IMR-90 (cell line): ENCODE data around the gene GRPEL2. TPM values are rescaled to one million over a fixed set of nuclear protein-coding genes. Genes with fewer than 3 reads are reported as not detected.

Experiments
- ATAC-seq: fragments of 200-7000 bp; cut with Tn5 transposase; 2 replicates; pipeline ENCODE4 v1.9.1; 2020; ENCODE audit warnings: low read depth, mild to moderate bottlenecking, moderate library complexity
- BruUV-seq: library from RNA; stranded (reverse); fragments of 400-500 nt; replicated peaks from 2 replicates; lab custom pipeline; 2021; lab: Mats Ljungman, UMichigan
- CTCF ChIA-PET: fragments of 300-600 bp; formaldehyde crosslinking; extraction: SDS; loops from one replicate; lab custom pipeline; 2021; ENCODE audit warnings: antibody characterized with exemption; lab: Yijun Ruan, JAX
- POLR2A ChIA-PET: fragments of 300-600 bp; sonication (Branson Sonifier 250); formaldehyde crosslinking; loops from one replicate; lab custom pipeline; 2022; ENCODE audit warnings: antibody characterized with exemption; ENCODE audit not compliant: unreplicated experiment; lab: Charles Lee
- DNase-seq: peaks from one replicate; pipeline ENCODE4 v3.0.0; 2013
- H2AFZ ChIP-seq: replicated peaks from 2 replicates; pipeline ENCODE3; 2013; ENCODE audit warnings: low read length, mild to moderate bottlenecking; ENCODE audit not compliant: poor library complexity
- H2AK5ac ChIP-seq: 2 replicates; pipeline ENCODE4 v1.6.1; 2013; ENCODE audit warnings: low read depth, low read length, inconsistent platforms
- H2AK9ac ChIP-seq: replicated peaks from 2 replicates; pipeline ENCODE3; 2013; ENCODE audit warnings: mild to moderate bottlenecking, low read depth, low read length, moderate library complexity; ENCODE audit not compliant: poor library complexity
- H2BK120ac ChIP-seq: 2 replicates; pipeline ENCODE4 v1.6.1; 2013; ENCODE audit warnings: low read depth, low read length, inconsistent platforms
- H2BK15ac ChIP-seq: 3 replicates; pipeline ENCODE4 v1.6.1; 2013; ENCODE audit warnings: low read depth, low read length, inconsistent platforms
- H2BK20ac ChIP-seq: 2 replicates; pipeline ENCODE4 v1.6.1; 2013; ENCODE audit warnings: low read depth, mild to moderate bottlenecking, inconsistent platforms, low read length, moderate library complexity
- H2BK5ac ChIP-seq: 2 replicates; pipeline ENCODE4 v1.6.1; 2013; ENCODE audit warnings: mild to moderate bottlenecking, low read depth, low read length, inconsistent platforms; ENCODE audit not compliant: poor library complexity, severe bottlenecking
- H3K14ac ChIP-seq: replicated peaks from 2 replicates; pipeline ENCODE4 v1.6.1; 2013; ENCODE audit warnings: low read depth, low read length, inconsistent platforms
- H3K18ac ChIP-seq: 2 replicates; pipeline ENCODE4 v1.6.1; 2013; ENCODE audit warnings: low read depth, low read length, control low read depth
- H3K23ac ChIP-seq: 2 replicates; pipeline ENCODE4 v1.6.1; 2013; ENCODE audit warnings: low read depth, low read length, inconsistent platforms
- H3K27ac ChIP-seq: 2 replicates; pipeline ENCODE4 v1.5.1; 2013; ENCODE audit warnings: mild to moderate bottlenecking, control low read depth, low read length; ENCODE audit not compliant: insufficient read depth
- H3K27me3 ChIP-seq: 2 replicates; pipeline ENCODE4 v1.6.1; 2013; ENCODE audit warnings: low read length; ENCODE audit not compliant: control insufficient read depth, insufficient read depth
- H3K36me3 ChIP-seq: 2 replicates; pipeline ENCODE4 v1.6.1; 2013; ENCODE audit warnings: low read length, mixed read lengths; ENCODE audit not compliant: control insufficient read depth, insufficient read depth
- H3K4ac ChIP-seq: 2 replicates; pipeline ENCODE4 v1.6.1; 2013; ENCODE audit warnings: low read depth, low read length, inconsistent platforms
- H3K4me1 ChIP-seq: 2 replicates; pipeline ENCODE4 v1.6.1; 2013; ENCODE audit warnings: low read length, mixed read lengths; ENCODE audit not compliant: control insufficient read depth, insufficient read depth
- H3K4me2 ChIP-seq: 2 replicates; pipeline ENCODE4 v1.6.1; 2013; ENCODE audit warnings: low read depth, mild to moderate bottlenecking, control low read depth, low read length, moderate library complexity
- H3K4me3 ChIP-seq: 2 replicates; pipeline ENCODE4 v1.5.1; 2013; ENCODE audit warnings: low read depth, mild to moderate bottlenecking, control low read depth, low read length, moderate library complexity; ENCODE audit not compliant: insufficient read depth
- H3K56ac ChIP-seq: 2 replicates; pipeline ENCODE4 v1.6.1; 2013; ENCODE audit warnings: low read length, inconsistent platforms; ENCODE audit not compliant: insufficient read depth; ENCODE audit errors: extremely low read depth
- H3K79me1 ChIP-seq, 2 experiments: 2 replicates each; pipeline ENCODE4 v1.6.1; 2013; ENCODE audit warnings: low read length in 2 of 2, inconsistent platforms in 1 of 2, low read depth in 1 of 2
- H3K9ac ChIP-seq: 2 replicates; pipeline ENCODE4 v1.6.1; 2013; ENCODE audit warnings: low read depth, low read length, control low read depth
- H3K9me1 ChIP-seq: 2 replicates; pipeline ENCODE4 v1.6.1; 2013; ENCODE audit warnings: low read length, inconsistent platforms; ENCODE audit not compliant: insufficient read depth
- H3K9me3 ChIP-seq: 2 replicates; pipeline ENCODE4 v1.6.1; 2013; ENCODE audit warnings: low read length; ENCODE audit not compliant: control insufficient read depth, insufficient read depth
- H4K20me1 ChIP-seq: 2 replicates; pipeline ENCODE4 v1.6.1; 2013; ENCODE audit warnings: low read length, inconsistent platforms; ENCODE audit not compliant: insufficient read depth
- H4K5ac ChIP-seq: 2 replicates; pipeline ENCODE4 v1.6.1; 2013; ENCODE audit warnings: mild to moderate bottlenecking, low read depth, low read length, control low read depth
- H4K8ac ChIP-seq, 2 experiments: 2 replicates each; pipeline ENCODE4 v1.6.1; 2013; ENCODE audit warnings: low read depth in 2 of 2, low read length in 2 of 2, control low read depth in 1 of 2, inconsistent platforms in 1 of 2
- H4K91ac ChIP-seq: 2 replicates; pipeline ENCODE4 v1.6.1; 2013; ENCODE audit warnings: low read depth, low read length, inconsistent platforms; ENCODE audit not compliant: insufficient read depth
- CHD1 ChIP-seq: IDR thresholded peaks from 2 replicates; pipeline ENCODE4 v1.6.1; 2012; ENCODE audit warnings: low read depth, low read length, improper control_type of control experiment
- MAZ ChIP-seq: IDR thresholded peaks from 2 replicates; pipeline ENCODE4 v1.6.1; 2012; ENCODE audit warnings: low read depth, mild to moderate bottlenecking, low read length, improper control_type of control experiment, moderate library complexity, borderline replicate concordance
- MXI1 ChIP-seq: IDR thresholded peaks from 2 replicates; pipeline ENCODE4 v1.6.1; 2012; ENCODE audit warnings: low read depth, mild to moderate bottlenecking, low read length, moderate library complexity, borderline replicate concordance
- NFE2L2 ChIP-seq: fragments of 150-350 bp; IDR thresholded peaks from 2 replicates; pipeline ENCODE4 v1.6.1; 2016; ENCODE audit warnings: low read depth, mild to moderate bottlenecking, low read length
- POLR2A ChIP-seq: IDR thresholded peaks from 2 replicates; pipeline ENCODE4 v1.6.1; 2012; ENCODE audit warnings: mild to moderate bottlenecking, low read depth, low read length
- RCOR1 ChIP-seq: IDR thresholded peaks from 2 replicates; pipeline ENCODE4 v1.6.1; 2012; ENCODE audit warnings: mild to moderate bottlenecking, low read length, improper control_type of control experiment; ENCODE audit not compliant: insufficient replicate concordance
- RFX5 ChIP-seq: IDR thresholded peaks from 2 replicates; pipeline ENCODE4 v1.8.0; 2012; ENCODE audit warnings: low read depth, mild to moderate bottlenecking, low read length, moderate library complexity
- SMC3 ChIP-seq: fragments of 150-350 bp; IDR thresholded peaks from 2 replicates; pipeline ENCODE4 v1.6.1; 2016; ENCODE audit warnings: low read depth, mild to moderate bottlenecking, antibody characterized with exemption, low read length, moderate library complexity
- WGBS, 2 experiments: methylation state at CpG; one replicate each; pipeline versions ENCODE4 v1.1.5 to v1.1.7; 2013; ENCODE audit warnings: missing lambda C conversion rate in 2 of 2; ENCODE audit not compliant: insufficient read length in 1 of 2; ENCODE audit errors: extremely low coverage in 2 of 2; 5-methylcytosine and 5-hydroxymethylcytosine counted together
- dilution Hi-C: fragments of 300-500 bp; cut with HindIII; formaldehyde crosslinking; loops from one replicate; pipeline ENCODE4 v1.14.3; 2018; ENCODE audit warnings: low sequenced_read_pairs; ENCODE audit not compliant: unreplicated experiment
- in situ Hi-C: fragments of 300-500 bp; cut with MboI; formaldehyde crosslinking; loops from 3 replicates; pipeline ENCODE4 v1.14.3; 2019; ENCODE audit warnings: low sequenced_read_pairs, inconsistent platforms, mixed read lengths
- intact Hi-C: fragments of 100-400 bp; cut with micrococcal nuclease; formaldehyde crosslinking; loops from 2 replicates; pipeline ENCODE4 v1.10.0; 2022
- polyA plus RNA-seq, 3 experiments: library from polyadenylated mRNA; depleted of rRNA; stranded (reverse); fragments of >200 nt; gene quantifications; 2 replicates each; pipeline ENCODE4 v1.2.3, GENCODE V29; 2012; ENCODE audit warnings: low replicate concordance in 1 of 3
- total RNA-seq: library from RNA; depleted of rRNA; stranded (reverse); fragments of >200 nt; gene quantifications from 2 replicates; pipeline ENCODE4 v1.2.3, GENCODE V29; 2012
- TF ChIP-seq, protein P1 (sequence below): fragments of 150-350 bp; IDR thresholded peaks from 2 replicates; pipeline ENCODE4 v1.6.1; 2017; ENCODE audit warnings: mild to moderate bottlenecking, antibody characterized with exemption, low read length, low read depth
- TF ChIP-seq, protein P2 (sequence below): fragments of 150-350 bp; IDR thresholded peaks from 2 replicates; pipeline ENCODE4 v1.6.1; 2016; ENCODE audit warnings: low read depth, mild to moderate bottlenecking, low read length, moderate library complexity, borderline replicate concordance
- TF ChIP-seq, protein P3 (sequence below): conservative IDR thresholded peaks from 2 replicates; pipeline ENCODE4 v1.5.1; 2012; ENCODE audit warnings: mild to moderate bottlenecking, low read depth, low read length, improper control_type of control experiment

Gene GRPEL2
- total and polyA plus RNA-seq, 2 of the 4 experiments (the other 2 are of a cell fraction), result 6.2 to 18.1 TPM

DNA sequence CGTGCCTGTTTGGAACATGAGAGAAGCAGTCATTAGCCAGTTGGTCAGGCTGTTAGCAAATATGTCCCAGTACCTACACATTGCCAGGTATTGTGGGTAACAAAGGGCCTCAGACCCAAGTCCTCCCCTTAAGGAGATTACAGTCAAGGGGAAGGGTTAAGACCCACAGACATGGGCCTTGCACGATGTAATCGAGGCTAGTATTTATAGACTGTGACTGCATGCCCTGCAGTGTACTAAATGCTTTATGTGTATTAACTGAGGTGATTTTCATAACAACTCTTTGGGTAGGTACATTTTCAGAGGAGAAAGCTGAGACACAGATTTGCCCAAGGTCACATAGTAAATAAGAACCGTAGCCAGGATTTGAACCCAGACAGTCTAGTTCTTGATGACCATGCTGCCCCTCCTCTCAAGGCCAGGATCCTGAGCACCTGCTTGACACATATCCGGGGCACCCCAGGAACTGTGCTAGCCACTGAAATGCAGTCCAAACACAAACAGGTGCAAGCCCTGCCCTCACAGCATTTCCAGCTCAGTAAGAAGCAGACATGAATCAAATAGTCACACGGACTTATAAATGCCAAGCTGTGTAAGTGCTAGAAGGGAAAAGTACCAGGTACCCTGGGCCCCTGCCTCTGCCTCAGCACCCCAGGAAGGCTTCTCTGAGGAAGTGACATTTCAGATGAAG is 32.0 kb upstream of the GRPEL2 start:
- CTCF ChIA-PET, result interaction anchor here (2.7 kb wide), 1 partner anchor 54 kb away, joined by 8 read pairs; no protein-coding TSS in a partner anchor
- intact Hi-C loops, result no loop called here

More for the DNA sequence above, 32.0 kb upstream of the GRPEL2 start:
- peaks cover 2% of the 10 kb centered on the region; the same call in 1 of the 2 replicates for H3K4me1 ChIP-seq
- H3K14ac ChIP-seq, result no peak overlapping the region
- H3K23ac ChIP-seq, result no peak overlapping the region
- no peak overlapping the region for H2BK15ac ChIP-seq
- no peak overlapping the region for H2AFZ ChIP-seq
- no peaks in the 10 kb centered on the region for H3K9me3 ChIP-seq
- H3K9ac ChIP-seq, result no peak overlapping the region
- no peak for DNase-seq
- no peak overlapping the region for H4K5ac ChIP-seq
- no peak overlapping the region for H3K4ac ChIP-seq
- in situ Hi-C loops, result no loop called here
- 0 out of 2 replicates have a peak, but pooled peaks cover 14% of the 10 kb centered on the region for H3K9me1 ChIP-seq
- H4K91ac ChIP-seq, result no peak overlapping the region
- no peaks in the 10 kb centered on the region for H3K79me1 ChIP-seq
- no peaks in the 10 kb centered on the region for H4K20me1 ChIP-seq
- no peak overlapping the region for H4K8ac ChIP-seq
- H2BK120ac ChIP-seq, result no peak overlapping the region
- H3K4me3 ChIP-seq, result no peak overlapping the region
- no peak overlapping the region for H3K27ac ChIP-seq
- no peak overlapping the region for H2AK5ac ChIP-seq
- ATAC-seq, result no peak
- BruUV-seq, result no TSS peak
- dilution Hi-C loops, result no loop called here
- TF ChIP-seq CHD1 (no peak), NFE2L2 (no peak), MAZ (no peak), MXI1 (no peak), RFX5 (no peak), SMC3 (no peak), POLR2A (no peak), RCOR1 (no peak)
- TF ChIP-seq, protein P1, sequence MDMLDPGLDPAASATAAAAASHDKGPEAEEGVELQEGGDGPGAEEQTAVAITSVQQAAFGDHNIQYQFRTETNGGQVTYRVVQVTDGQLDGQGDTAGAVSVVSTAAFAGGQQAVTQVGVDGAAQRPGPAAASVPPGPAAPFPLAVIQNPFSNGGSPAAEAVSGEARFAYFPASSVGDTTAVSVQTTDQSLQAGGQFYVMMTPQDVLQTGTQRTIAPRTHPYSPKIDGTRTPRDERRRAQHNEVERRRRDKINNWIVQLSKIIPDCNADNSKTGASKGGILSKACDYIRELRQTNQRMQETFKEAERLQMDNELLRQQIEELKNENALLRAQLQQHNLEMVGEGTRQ, result no peak
- TF ChIP-seq, protein P2, sequence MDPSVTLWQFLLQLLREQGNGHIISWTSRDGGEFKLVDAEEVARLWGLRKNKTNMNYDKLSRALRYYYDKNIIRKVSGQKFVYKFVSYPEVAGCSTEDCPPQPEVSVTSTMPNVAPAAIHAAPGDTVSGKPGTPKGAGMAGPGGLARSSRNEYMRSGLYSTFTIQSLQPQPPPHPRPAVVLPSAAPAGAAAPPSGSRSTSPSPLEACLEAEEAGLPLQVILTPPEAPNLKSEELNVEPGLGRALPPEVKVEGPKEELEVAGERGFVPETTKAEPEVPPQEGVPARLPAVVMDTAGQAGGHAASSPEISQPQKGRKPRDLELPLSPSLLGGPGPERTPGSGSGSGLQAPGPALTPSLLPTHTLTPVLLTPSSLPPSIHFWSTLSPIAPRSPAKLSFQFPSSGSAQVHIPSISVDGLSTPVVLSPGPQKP, result no peak
- TF ChIP-seq, protein P3, sequence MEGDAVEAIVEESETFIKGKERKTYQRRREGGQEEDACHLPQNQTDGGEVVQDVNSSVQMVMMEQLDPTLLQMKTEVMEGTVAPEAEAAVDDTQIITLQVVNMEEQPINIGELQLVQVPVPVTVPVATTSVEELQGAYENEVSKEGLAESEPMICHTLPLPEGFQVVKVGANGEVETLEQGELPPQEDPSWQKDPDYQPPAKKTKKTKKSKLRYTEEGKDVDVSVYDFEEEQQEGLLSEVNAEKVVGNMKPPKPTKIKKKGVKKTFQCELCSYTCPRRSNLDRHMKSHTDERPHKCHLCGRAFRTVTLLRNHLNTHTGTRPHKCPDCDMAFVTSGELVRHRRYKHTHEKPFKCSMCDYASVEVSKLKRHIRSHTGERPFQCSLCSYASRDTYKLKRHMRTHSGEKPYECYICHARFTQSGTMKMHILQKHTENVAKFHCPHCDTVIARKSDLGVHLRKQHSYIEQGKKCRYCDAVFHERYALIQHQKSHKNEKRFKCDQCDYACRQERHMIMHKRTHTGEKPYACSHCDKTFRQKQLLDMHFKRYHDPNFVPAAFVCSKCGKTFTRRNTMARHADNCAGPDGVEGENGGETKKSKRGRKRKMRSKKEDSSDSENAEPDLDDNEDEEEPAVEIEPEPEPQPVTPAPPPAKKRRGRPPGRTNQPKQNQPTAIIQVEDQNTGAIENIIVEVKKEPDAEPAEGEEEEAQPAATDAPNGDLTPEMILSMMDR, result no peak
- H3K56ac ChIP-seq, result no peak overlapping the region
- POLR2A ChIA-PET, result no interaction called here
- H3K4me2 ChIP-seq, result no peak overlapping the region
- H3K36me3 ChIP-seq, result no peaks in the 10 kb centered on the region
- H2AK9ac ChIP-seq, result no peak overlapping the region
- no peaks in the 10 kb centered on the region for H3K27me3 ChIP-seq
- WGBS, 2 experiments, result 60% methylated on average over 1 of the region's 6 CpGs; no CpG with 5 or more reads in 1 of the 2 experiments
- no peak overlapping the region for H2BK20ac ChIP-seq
- H3K18ac ChIP-seq, result no peak overlapping the region
- no peak overlapping the region for H2BK5ac ChIP-seq
